Parathyroid adenoma (tissue), 2 donors: ENCODE results near the gene CHMP6.
"Not testable (repeated sequence)": the region's sequence is repeated elsewhere in the genome, so short reads cannot be mapped to it uniquely, and the experiment has no call there.

ENCODE experiments used
- H2AFZ ChIP-seq: fragments of 300-600 bp; sonication (generic); one replicate; pipeline ENCODE4 v1.7.0; 2017; ENCODE audit warnings: antibody characterized with exemption, mild to moderate bottlenecking
- H3K27ac ChIP-seq: fragments of 300-600 bp; sonication (generic); one replicate; pipeline ENCODE4 v1.7.0; 2017
- H3K27me3 ChIP-seq: fragments of 300-600 bp; sonication (generic); one replicate; pipeline ENCODE4 v1.7.0; 2017; ENCODE audit warnings: low read length; ENCODE audit not compliant: control insufficient read depth, insufficient read depth
- H3K36me3 ChIP-seq: fragments of 300-600 bp; sonication (generic); one replicate; pipeline ENCODE4 v1.7.0; 2017; ENCODE audit warnings: low read length; ENCODE audit not compliant: control insufficient read depth, insufficient read depth
- H3K4me1 ChIP-seq: fragments of 300-600 bp; sonication (generic); one replicate; pipeline ENCODE4 v1.7.0; 2017; ENCODE audit warnings: control low read depth
- H3K4me2 ChIP-seq: fragments of 300-600 bp; sonication (generic); one replicate; pipeline ENCODE4 v1.7.0; 2017; ENCODE audit warnings: low read length
- H3K4me3 ChIP-seq: fragments of 300-600 bp; sonication (generic); one replicate; pipeline ENCODE4 v1.7.0; 2017; ENCODE audit warnings: low read depth, low read length
- H3K79me2 ChIP-seq: fragments of 300-600 bp; sonication (generic); one replicate; pipeline ENCODE4 v1.7.0; 2017; ENCODE audit warnings: control low read depth
- H3K9ac ChIP-seq: fragments of 300-600 bp; sonication (generic); one replicate; pipeline ENCODE4 v1.7.0; 2017; ENCODE audit warnings: mild to moderate bottlenecking
- H3K9me3 ChIP-seq: fragments of 300-600 bp; sonication (generic); one replicate; pipeline ENCODE4 v1.7.0; 2017; ENCODE audit warnings: low read length; ENCODE audit not compliant: control insufficient read depth
- CTCF ChIP-seq: fragments of 300-600 bp; sonication (generic); IDR thresholded peaks from one replicate; pipeline ENCODE4 v1.7.0; 2017; ENCODE audit warnings: antibody characterized with exemption, mild to moderate bottlenecking
- donor health status: primary hyperparathyroidism.

CHMP6 gene

DNA sequence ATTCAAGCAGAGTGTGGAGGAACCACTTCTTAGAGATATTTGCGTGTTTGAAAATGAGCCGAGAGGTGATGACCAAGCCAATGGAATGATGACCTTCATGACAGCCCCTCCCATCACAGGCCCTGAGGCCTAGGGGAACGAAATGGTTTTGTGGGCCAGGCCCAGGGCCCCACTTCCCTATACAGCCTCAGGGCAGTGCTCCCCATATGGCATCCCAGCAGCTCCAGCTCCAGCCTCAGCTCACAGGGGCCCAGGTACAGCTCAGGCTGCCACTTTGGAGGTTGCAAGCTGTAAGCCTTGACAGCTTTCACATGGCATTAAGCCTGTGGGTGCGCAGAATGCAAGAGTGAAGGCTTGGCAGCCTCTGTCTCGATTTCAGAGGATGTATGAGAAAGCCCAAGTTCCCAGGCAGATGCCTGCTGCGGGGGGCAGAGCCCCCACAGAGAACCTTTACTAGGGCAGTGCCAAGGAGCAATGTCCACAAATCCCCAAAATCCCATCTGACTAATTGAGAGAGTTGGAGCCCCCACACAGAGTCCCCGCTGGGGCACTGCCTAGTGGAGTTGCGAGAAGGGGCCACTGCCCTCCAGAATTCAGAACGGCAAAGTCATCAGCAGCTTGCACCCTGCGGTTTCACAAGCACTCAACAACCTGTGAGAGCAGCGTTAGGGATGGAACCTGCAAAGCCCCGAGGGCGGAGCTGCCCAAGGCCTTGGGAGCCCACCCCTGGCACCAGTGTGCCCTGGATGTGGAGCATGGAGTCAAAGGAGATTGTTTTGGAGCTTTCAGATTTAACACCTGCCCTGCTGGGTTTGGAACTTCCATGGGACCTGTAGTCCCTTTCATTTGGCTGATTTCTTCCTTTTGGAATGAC is 21.2 kb downstream of the CHMP6 start:
- Histone ChIP-seq H3K27ac (no peak overlapping the region), H3K4me2 (no peak overlapping the region), H3K36me3 (no peaks in the 10 kb centered on the region), H3K4me3 (no peak overlapping the region), H3K79me2 (no peaks in the 10 kb centered on the region), H3K4me1 (no peaks in the 10 kb centered on the region), H3K27me3 (no peaks in the 10 kb centered on the region), H3K9me3 (no peaks in the 10 kb centered on the region), H2AFZ (no peak overlapping the region), H3K9ac (no peak overlapping the region)
- TF ChIP-seq CTCF: no peak

DNA sequence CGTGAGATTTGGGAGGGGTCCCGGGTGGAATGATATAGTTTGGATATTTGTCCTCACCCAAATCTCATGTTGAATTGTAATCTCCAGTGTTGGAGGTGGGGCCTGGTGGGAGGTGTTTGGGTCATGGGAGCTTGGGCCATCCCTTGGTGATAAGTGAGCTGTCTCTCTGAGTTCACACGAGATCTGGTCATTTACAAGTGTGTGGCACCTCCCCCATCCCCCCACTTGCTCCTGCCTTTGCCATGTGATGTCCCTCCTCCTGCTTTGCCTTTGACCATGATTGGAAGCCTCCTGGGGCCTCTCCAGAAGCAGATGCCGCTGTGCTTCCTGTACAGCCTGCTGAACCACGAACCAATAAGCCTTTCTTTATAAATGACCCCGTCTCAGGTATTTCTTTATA is 22.0 kb downstream of the CHMP6 start:
- Histone ChIP-seq H3K79me2 (no peaks in the 10 kb centered on the region), H3K9ac (no peak overlapping the region), H3K27me3 (no peaks in the 10 kb centered on the region), H3K9me3 (no peaks in the 10 kb centered on the region), H3K4me3 (no peak overlapping the region), H3K4me2 (no peak overlapping the region), H3K36me3 (no peaks in the 10 kb centered on the region), H2AFZ (no peak overlapping the region), H3K4me1 (peaks cover 3% of the 10 kb centered on the region), H3K27ac (no peak overlapping the region)
- no peak for TF ChIP-seq CTCF

- H3K36me3 ChIP-seq: no peaks in the 10 kb centered on the region
- H3K4me2 ChIP-seq: no peak overlapping the region
- no peaks in the 10 kb centered on the region for H3K9me3 ChIP-seq
- no peaks in the 10 kb centered on the region for H3K27me3 ChIP-seq
- no peak overlapping the region for H2AFZ ChIP-seq
- no peak overlapping the region for H3K4me3 ChIP-seq
- peaks cover 3% of the 10 kb centered on the region for H3K4me1 ChIP-seq
- H3K79me2 ChIP-seq: no peaks in the 10 kb centered on the region
- TF ChIP-seq CTCF: no peak
- no peak overlapping the region for H3K27ac ChIP-seq
- H3K9ac ChIP-seq: no peak overlapping the region
Measured at GRCh38 chr17:81015136-81015535, 23.5 kb downstream of the CHMP6 start.

DNA sequence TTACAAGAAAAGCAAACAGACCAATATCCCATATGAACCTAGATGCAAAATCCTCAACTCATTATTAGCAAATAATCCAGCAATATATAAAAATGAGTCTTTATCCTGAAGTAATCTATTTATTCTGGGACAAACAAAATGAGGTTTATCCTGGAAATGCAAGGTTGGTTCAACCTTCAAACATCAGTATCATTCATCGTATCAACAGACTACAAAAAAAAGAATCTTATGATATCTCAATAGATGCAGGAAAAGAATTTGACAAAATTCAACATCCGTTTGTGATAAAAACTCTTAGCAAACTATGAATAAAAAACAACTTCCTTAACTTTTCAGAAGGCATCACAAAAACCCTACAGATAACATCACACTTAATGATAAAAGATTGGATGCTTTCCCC is 24.9 kb downstream of the CHMP6 start:
- Histone ChIP-seq H3K4me1 (peaks cover 3% of the 10 kb centered on the region), H3K79me2 (no peaks in the 10 kb centered on the region), H3K9ac (no peak overlapping the region), H3K27me3 (no peaks in the 10 kb centered on the region), H3K4me2 (no peak overlapping the region), H2AFZ (no peak overlapping the region), H3K4me3 (no peak overlapping the region), H3K9me3 (no peaks in the 10 kb centered on the region), H3K27ac (no peak overlapping the region), H3K36me3 (no peaks in the 10 kb centered on the region)
- no peak for TF ChIP-seq CTCF

GRCh38 chr17:81017330-81017729 is 25.7 kb downstream of the CHMP6 start:
- H3K9me3 ChIP-seq, H3K4me1 ChIP-seq, H2AFZ ChIP-seq, H3K9ac ChIP-seq, H3K4me2 ChIP-seq, H3K27ac ChIP-seq, H3K36me3 ChIP-seq, H3K27me3 ChIP-seq, H3K79me2 ChIP-seq, H3K4me3 ChIP-seq: not testable (repeated sequence)
